GM15510 (cell line): ENCODE data around the gene C3orf49.

Source experiments
- POLR2A ChIP-seq: IDR thresholded peaks from 3 replicates; pipeline ENCODE4 v1.6.1; 2011; ENCODE audit warnings: borderline replicate concordance; ENCODE audit not compliant: insufficient read length; ENCODE audit errors: extremely low read depth

C3orf49 gene

GRCh38 chr3:63895422-63896189 is 76.5 kb downstream of the C3orf49 start:
- no peak for TF ChIP-seq POLR2A

DNA sequence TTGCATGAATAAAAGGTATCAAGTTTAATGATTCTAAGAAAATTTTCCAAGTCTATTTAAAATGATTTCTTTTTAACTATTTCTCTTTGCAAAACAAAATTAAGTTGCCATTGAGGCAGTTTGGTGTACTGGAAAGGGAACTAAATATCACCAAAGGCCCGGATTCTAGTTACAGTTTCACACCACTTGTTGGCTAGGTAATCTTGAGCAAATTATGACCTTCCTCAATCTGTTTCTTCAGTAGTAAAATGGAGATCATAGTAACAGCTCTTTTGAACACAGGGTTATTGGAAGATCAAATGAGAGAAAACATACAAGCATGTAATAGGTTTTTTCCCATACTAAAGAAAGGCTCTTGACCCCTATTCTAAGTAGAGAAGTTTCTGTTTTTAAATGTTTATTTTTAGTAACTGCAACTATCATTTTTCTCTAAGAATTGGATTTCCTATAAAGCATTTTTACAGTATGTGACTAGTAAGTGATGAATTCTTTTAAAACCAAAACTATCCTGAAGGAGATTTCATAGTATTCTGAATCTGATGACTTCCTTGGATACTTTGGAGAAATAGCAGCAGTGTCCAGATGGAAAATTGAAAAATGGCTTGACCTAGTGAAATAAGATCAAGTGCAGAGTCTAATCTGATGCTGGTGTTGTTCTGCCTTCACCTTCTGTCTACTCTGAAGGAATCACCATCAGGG is 77.4 kb downstream of the C3orf49 start:
- TF ChIP-seq POLR2A: no peak
